NCI-H524 (cell line): ENCODE data around the gene HOXA4.

ENCODE experiments used
- DNase-seq, 2 experiments: peaks; one replicate each; lab custom pipeline; 2025; lab: John Stamatoyannopoulos, UW

Gene HOXA4

DNA sequence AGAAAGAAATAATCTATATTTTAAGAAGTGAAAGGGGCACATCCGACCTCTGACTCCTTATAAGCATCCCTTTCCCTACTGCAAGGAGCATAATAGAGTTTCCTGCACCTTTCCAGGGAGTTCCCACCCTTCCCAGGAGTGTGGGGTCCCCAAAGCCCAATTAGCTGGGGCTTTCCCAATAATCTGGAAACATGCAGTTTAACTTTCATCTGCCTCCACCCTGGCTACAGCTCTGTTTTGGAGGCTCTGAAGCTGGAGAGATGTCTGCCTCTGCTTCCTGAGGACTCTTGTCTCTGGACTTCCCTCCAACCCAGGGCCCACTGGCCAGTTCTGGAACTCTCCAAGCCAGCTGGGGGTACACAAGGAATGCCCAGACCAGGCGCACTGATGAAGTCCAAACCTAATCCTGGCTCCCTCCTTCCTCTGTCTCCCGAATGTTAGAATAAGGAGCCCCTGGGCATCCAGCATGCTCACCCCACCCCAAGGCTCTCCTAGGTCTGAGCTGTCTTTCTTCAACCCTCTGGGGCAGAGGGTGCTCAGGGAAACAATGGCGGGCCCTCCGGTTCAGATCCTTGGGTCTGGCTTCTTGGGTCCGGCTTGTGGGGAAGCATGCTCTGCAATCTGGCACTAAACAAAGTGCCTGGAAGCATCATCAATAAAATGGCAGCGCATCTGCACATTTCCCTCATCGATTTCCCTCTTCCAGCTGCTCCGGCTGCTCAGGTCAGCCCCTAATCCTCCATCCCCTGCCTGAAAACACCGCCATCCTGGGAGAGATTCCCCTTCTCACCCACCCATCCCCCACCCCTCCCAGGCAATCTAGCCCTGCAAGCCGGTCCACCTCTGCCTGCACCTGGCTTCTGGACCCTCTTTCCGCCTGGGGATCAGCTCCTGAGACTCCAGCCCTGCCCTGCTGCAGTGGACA is 13.3 kb downstream of the HOXA4 start:
- DNase-seq = no peak

DNA sequence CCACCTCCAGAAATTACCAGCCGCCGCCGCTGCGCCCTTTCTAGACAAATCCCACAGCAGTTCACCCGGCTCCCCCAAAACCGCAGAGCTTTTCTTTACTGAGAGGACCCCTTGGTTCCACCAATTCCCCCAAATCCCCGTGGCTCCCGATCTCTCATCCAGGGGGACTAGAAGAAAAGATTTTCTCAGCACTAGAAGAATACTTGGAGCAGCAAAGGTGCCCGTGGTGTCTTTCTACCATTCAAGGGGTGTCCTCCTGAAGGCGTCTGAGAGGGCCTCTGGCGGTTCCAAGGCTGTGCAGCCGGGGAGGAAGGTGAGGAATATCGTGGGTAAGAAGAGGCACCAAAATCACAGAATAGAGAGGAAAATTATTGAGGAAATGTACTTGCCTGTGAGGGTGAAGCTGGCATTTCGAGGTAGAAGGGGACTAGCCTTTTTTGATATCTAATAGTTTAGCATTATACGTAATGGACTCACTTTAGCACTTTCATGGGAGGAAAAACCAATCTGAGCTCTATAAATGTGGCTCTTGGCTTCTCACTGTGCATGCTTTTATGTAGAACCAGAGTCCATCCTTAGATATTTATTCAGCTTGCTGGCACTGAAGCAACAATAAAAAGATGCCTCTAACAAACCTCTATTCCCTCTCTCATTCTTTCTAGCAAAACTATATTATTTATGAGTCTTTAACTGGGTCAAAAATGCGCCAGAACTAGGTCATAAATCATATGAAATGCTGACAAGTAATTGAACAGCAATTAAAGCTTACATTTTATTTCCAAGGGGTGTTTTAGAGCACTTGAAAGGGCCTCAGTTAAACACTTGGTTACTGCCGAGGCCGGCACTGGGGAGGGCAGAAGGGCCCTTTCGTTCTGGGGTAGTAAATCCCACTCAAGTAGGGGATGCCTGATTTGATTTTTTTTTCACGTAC is 14.3 kb downstream of the HOXA4 start:
- no peak for DNase-seq

DNA sequence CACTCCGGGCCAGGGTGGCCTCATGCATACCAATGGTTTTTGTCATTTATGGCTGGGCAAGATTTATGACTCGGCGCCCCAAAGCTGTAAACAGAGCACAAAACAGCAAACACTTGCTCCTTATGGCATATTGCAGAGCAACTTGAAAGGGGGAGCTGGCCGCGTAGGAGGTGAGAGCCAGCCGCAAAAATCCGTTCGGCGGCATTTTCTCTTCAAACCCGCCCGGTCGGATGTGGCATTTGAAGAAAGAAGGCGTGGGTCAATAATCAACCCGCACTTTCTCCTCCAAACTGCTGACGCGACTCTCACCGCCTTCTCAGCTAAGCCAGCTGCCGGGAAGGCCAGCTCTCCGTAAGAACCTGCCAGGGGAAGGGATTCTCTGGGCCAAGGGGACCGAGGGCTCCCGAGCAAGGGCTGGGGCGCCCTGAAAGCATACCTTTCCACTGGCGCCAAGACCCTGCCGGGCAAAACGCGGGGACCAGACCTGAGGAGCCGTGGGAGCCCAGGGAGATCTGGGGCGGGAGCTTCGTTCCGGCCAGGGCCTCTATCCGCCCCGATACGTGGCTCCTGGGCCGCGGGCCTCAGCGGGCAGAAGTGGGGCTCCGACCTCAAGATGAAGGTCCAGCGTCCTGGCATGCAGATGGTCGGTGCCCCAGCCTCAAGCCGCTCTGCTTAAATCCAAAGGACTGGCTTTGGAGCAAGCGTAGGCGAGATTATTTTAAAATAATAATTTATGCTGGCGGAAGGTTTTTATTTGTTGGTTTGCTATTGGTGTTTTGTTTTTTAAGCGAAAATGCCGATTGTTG is 15.1 kb downstream of the HOXA4 start:
- DNase-seq = no peak

DNA sequence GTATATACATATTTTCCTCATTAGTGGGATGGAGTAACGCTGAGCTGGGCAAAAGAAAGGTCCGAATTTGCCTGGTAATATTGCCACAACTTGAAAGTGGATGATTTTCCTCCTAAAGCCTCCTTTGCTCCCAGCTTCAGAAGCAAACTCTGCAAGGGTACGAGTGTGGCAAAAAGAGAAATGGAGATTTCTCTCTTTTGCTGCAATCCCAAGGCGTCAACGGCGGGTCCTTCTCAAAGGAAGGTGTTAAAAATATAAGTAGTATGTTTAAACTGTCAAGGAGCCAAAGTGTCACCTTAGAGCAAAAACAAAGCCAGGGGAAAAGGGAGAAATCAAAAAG is 15.7 kb downstream of the HOXA4 start:
- DNase-seq = no peak

DNA sequence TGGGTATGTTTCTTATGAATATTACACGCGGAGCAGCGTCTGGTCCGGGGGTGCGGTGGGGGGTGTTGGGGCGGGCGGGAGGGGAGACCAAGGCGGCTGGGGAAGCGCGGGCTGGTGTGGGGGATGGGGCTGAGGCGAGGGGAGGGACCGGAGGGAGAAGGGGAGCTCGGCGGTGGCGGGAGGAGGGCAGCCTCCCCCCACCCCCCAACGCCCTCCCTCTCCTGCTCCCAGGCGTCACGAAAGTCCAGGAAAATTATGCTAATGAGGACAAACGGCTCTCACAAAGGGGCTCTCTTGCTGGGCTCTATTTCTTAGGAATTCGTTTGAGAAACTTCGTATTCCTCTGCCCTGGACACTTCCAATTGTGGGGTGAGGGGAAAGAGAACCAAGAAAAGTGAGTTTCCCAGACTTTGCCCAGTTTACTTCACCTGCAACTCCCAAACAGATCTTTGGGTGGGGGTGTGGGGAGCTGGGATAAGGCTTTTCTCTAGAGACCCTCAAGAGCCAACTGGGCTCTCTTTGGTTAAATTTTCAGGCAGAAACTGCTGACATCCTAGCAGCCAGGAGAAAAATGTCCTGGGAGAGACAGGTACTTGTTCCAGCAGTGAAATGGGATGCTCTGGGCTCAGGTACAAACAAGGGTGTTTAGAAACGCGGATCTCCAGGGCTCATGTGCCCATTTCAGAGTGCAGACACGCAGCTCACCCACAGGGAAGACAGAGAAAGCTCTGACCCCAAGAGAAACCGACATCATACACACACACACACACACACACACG is 16.4 kb downstream of the HOXA4 start:
- peak; percentile 58 to 59 for DNase-seq

DNA sequence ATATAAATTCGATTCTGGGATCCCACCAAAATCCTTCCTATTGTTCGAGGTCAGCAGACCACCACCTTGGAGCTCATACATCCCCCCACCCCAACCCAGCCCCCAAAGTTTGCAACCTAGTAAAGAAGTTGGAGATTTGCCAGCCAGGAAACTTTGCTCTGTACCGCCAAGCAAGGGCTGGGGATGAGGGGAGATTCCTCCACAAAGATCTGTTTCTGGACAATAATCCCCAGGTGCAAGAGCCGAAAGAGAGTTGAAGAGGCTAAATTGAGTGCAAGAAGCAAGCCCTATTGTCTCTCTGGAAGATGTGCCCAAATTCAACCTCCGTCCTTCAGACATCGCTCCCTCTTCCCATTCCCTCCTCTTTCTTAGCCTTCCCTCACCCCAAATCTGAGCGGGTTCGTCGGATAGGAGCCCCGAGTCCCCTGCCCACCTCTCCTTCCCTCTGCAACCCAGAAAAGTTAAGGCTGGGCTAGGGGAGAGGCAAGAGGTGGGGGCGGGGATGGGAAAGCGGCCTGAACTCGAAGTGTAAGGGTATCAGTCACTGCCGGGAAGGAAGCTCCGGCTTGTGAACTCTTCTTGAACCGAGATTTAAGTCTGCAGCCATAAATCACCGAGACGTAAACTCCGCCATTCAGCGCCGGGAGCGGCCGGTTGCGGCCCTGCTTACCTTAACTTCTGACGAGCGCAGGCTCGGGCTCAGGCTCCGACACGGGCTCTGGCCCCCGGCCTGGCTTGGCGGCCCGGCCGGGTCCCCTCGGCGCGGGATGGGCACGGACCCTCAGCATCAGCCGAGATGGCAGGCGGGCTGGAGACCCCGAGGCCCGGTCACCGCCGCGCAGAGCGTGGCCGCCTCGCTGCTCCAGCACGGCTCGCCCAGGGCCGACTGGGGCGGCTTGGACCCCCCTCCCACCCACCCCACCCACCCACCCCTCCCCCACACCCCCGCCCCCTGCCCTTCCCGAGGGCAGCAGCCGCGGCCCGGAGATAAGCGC is 17.3 kb downstream of the HOXA4 start:
- peak; percentile 29 to 55 for DNase-seq

DNA sequence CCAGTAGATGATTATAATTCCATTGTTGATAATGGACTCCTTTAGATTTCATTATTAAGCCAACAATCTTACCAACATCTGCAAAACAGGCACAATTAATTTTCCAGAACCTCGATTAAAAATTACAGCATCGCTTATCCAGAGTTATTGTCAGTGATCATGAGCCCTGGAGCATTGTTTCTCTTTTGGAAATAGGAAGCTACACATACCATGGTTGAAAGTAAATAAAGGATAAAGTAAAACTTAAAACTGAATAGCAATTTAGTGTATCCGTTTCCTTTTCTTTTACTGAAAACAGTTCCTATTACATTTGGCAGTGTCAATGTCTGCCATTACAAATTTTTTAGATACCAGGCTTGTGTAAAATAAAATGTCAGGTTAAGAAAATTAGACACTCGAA is 18.2 kb downstream of the HOXA4 start:
- DNase-seq = no peak

DNA sequence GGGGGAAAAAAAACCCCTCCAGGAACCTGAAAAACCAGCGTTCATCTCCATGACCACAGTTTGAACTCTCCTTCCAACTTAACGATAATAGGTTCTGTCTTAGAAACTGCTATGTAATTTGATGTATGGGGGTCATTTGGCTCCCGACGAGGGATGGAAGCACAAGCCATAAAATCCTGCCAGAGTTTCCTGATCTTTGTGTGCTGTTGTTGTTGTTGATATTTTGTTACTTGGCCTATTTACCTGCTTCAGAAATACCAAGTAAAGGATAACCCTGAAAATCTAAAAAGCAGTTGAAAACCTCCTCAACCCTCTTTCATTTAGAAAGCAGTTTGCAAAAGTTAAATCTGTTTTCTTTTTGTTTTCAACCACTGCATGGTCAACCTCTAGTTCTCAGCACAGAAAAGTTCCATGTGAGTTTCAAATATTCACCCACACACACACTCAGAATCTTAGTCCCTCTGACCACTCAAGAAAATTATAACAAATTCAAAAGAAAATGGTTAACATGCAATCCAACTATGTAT is 18.7 kb downstream of the HOXA4 start:
- no peak for DNase-seq

DNA sequence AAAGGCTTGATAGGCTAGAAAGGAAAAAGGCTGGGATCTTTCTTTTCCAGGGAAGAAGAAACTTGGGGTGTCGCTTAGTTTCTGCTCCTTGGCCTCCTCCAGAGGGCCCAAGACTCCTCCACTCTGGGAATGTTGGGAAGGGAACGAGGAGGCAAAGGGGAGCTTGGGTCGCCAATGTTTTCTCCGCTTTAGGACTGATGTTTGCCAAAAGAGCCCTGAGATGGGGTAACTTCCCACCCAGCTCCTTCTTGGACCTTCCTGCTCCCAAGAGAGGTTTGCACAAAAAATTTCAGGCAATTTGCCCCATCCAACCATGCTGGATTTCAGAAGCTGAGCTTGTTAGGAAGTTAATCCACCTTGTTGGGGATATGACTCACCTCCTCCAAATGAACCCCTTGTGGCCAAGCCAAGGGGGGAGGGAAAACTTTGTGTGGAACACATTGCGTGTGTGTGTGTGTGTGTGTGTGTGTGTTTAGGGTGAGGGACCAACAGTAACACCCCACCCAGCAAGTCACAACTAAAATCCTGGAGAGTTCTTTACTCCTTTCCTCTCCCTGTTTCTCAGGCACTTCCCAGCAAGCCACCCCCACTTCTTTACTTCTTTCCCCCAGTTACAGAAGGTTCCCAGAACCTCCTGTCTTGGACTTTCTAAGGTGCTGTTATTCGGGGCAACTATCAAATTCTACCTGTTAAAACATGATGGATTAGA is 19.4 kb downstream of the HOXA4 start:
- DNase-seq = no peak

DNA sequence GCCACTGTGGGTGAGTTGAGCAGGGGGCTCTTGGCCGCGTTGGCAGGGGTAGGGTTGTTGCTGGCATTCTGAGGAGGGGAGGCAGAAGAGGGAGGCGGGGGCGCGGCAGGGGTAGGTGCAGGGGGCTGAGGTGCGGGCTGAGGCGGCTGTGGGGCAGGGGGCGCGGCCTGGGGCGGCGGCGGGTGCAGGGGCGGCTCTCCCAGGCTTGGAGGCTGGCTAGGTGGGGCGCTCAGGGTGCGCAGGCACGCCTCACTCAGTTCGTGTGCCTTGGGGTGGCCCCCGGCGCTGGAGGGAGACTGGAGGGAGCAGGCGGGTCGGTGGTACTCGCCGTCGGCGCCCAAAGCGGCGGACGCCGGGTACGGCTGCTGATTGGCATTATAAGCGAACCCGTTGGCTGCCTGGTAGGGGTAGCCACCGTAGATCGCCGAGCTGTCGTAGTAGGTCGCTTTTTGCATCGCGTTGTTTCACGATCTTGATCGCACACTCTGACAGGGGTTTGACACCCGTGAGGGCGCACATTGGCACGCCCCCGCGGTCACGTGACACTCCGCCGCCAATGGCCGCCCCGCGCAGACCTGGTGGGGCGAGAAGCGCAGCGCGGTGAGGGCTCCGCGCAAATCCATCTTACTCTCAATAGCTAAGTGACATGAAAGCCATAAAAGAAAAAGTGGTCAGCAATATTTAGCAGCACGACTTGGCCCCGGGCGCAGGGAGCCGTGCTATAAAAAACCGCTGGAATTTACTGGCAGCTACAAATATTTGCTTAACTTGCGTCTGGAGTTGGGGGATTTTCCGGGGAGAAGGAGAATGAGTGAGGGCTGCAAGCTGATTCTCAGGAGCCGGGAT is 20.1 kb downstream of the HOXA4 start:
- no peak for DNase-seq

DNA sequence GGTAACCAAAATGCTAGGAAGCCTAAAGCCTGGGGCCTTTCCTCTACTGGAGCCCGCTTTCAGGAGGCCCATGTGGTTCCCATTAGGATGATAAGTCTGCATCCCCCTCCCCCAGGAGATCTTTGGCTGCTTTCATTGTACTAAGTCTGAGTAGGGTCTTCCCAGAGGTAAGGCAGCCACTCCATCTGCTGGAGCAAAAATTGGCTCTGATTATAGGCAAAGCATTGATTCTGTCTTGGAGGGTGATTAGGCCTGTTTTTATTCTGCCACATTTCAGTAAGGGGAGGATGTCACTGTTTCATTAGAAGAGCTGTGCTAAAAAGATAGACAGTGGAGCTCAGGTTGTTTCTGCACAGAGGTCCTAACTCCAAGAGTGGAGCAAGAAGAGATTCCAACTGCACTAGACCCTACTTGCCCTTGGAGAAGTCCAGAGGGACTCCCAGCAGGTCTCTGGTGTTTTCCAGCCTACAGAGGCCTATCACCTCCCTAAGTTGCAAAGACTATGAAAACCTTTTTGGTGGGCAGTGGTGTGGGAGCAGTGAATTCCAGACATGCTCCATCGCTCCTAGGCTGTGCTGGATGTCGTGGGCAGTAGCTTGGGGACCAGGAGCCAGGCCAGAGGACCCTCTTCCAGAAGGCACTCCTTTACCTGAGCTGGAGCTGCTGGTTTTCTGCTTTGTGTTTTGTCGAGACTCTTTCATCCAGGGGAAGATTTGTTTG is 20.9 kb downstream of the HOXA4 start:
- DNase-seq = no peak

DNA sequence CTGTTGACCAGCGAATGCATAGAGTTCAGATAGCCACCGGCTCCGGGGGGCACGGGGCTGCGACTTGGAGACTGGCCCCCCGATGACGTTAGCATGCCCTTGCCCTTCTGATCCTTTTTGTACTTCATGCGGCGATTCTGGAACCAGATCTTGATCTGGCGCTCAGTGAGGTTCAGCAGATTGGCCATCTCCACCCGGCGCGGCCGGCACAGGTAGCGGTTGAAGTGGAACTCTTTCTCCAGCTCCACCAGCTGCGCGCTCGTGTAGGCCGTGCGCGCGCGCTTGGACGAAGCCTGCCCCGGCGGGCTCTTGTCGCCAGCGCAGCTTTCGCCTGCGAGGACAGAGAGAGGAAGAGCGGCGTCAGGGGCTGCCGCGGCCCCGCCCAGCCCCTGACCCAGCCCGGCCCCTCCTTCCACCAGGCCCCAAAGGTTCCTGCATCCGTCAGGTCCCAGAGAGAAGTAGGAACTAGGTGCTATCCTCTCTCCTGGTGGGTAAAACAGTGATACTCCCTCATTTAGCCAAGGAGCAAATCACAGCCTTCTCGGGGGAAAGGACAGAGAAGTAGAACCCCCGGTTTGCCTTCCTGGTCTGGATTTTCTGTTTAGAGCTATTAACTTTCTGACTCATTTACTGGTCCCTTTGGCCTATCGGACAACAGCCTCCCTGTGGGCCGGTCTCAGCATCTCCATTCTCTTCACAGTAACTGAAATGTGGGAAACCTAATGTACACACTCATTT is 22.0 kb downstream of the HOXA4 start:
- no peak for DNase-seq

DNA sequence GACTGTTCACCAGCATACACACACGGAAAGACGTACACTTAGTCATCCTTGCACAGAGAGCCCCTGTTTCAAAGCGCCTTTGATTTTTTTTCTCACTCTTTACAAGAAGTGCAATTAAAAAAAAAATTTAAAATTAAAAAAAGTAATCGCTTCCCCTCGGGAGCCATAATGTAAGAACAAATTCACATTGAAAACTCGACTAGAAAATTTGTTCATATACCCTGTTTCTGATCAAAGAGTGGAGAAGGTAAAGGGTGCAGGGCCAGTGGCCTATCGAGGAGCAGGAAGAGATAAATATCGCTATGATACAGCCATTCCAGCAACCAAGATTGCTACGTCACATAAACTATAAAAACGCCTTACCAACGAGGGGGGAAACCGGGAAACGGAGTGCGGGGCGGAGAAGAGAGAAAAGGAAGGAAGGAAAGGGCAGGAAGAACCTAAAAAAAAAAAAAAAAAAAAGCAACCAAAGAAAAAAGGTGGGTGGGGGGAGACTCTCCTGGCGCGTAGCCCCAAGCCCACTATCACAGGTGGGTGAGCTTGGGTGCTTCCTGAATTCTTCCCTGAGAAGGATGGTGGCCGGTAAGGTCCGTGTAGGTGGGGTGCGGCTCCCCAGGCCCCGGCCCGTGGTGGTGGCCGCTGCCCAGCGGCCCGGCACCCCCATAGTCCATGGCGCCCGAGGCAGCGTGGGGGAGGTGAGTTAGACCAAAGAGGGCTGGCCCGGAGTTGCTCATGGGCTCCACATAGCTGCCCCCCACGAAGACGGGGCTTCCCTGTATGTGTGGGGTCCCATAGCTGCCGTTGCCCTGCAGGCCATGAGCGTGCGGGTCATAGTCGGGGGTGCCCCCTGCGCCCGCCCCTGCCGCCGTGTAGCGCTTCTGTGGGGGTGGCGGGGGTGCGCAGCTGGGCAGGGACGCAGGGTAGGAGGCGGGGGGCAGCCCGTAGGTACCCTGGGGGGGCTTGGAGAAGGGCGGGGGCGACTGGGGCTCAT is 22.9 kb downstream of the HOXA4 start:
- no peak for DNase-seq

DNA sequence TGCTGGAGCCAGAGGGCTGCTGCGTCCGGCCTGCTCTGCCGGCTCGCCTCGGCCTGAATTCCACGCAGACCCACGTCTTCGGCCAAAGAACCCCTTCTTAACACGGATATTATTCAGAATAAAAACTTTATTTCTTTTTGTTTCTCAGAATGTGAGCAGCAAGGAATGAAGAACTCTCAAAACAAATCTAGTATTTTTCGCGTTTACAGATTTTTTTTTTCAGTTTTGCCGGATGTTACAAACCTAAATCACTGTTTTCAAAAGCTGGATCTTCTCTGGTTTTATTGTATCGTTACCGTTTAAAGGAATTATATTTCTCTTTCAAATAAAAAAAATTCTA is 23.7 kb downstream of the HOXA4 start:
- no peak for DNase-seq

DNA sequence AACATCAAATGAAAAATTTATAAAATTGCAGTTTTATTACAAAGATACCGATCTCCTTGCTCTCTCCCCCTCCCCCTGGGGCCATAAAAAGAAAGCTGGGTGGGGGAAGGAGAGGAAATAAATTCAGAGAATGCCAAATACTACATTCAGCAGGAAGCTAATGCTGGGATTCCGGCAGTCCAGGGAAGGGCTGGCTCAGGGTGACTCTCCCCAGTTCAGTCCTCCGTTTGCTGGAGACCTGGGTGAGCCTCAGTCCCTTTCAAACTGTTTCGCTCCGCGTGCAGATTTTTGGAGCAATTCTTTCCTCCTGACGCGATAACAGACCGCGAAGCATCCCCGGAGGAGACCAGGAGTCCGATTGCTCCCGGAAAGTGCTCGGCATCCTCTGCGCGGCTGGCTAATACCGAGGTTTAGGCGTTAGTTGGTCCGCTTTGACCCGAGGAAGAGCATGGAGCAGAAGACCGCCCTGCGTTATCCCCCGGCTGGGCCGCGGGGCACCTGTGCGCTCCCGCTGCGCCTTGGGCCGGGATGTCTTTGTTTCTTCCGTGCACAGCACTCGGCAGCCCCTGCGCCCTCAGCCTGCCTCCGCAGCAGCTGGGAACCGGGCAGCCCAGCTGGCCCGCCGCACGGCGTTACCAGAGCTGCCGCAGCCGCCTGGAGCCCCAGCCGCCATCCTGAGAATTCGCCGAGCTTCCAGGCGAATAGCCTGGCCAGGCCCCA is 24.2 kb downstream of the HOXA4 start:
- peak; percentile 13 to 36 for DNase-seq
